ENCODE results near the gene ERF.

Gene ERF

GRCh38 chr19:42276821-42277220 is 21.9 kb upstream of the ERF start:
- no peak for DNase-seq (ENCODE audit: insufficient read length, low spot score)
- peak; percentile 78 for FAIRE-seq
- TF ChIP-seq SPI1 (IDR thresholded peaks at IDR 0.05; ENCODE audit: low read depth, low read length) (no peak), POLR2A (IDR thresholded peaks at IDR 0.05; ENCODE audit: low read depth, low read length) (no peak), PAX5 (IDR thresholded peaks at IDR 0.05; ENCODE audit: insufficient read depth, low read length, severe bottlenecking) (no peak), TAF1 (IDR thresholded peaks at IDR 0.05; ENCODE audit: low read depth, low read length) (no peak), POLR2AphosphoS5 (IDR thresholded peaks at IDR 0.05; ENCODE audit: low read depth, low read length) (no peak), POU2F2 (IDR thresholded peaks at IDR 0.05; ENCODE audit: low read depth, low read length) (no peak)

- FAIRE-seq (no peak), DNase-seq (ENCODE audit: insufficient read length, low spot score) (no peak)
- TF ChIP-seq POLR2AphosphoS5 (IDR thresholded peaks at IDR 0.05; ENCODE audit: low read depth, low read length): no peak
- no peak for TF ChIP-seq POLR2A (IDR thresholded peaks at IDR 0.05; ENCODE audit: low read depth, low read length)
- TF ChIP-seq SPI1 (IDR thresholded peaks at IDR 0.05; ENCODE audit: low read depth, low read length): no peak
- TF ChIP-seq PAX5 (IDR thresholded peaks at IDR 0.05; ENCODE audit: insufficient read depth, low read length, severe bottlenecking): no peak
- TF ChIP-seq TAF1 (IDR thresholded peaks at IDR 0.05; ENCODE audit: low read depth, low read length): no peak
- peak; percentile 12; the same call in 1 of the 2 replicates for TF ChIP-seq POU2F2 (IDR thresholded peaks at IDR 0.05; ENCODE audit: low read depth, low read length)
Measured at GRCh38 chr19:42276284-42276683, 21.4 kb upstream of the ERF start.

- no peak for TF ChIP-seq POLR2A (IDR thresholded peaks at IDR 0.05; ENCODE audit: low read depth, low read length)
- no peak for TF ChIP-seq POU2F2 (IDR thresholded peaks at IDR 0.05; ENCODE audit: low read depth, low read length)
- no peak for TF ChIP-seq POLR2AphosphoS5 (IDR thresholded peaks at IDR 0.05; ENCODE audit: low read depth, low read length)
- TF ChIP-seq PAX5 (IDR thresholded peaks at IDR 0.05; ENCODE audit: insufficient read depth, low read length, severe bottlenecking): no peak
- no peak for TF ChIP-seq SPI1 (IDR thresholded peaks at IDR 0.05; ENCODE audit: low read depth, low read length)
- TF ChIP-seq TAF1 (IDR thresholded peaks at IDR 0.05; ENCODE audit: low read depth, low read length): no peak
- no peak for FAIRE-seq
- no peak for DNase-seq (ENCODE audit: insufficient read length, low spot score)
Measured at GRCh38 chr19:42275517-42275916, 20.6 kb upstream of the ERF start.

GRCh38 chr19:42275103-42275502 is 20.2 kb upstream of the ERF start:
- DNase-seq (ENCODE audit: insufficient read length, low spot score) (no peak), FAIRE-seq (no peak)
- no peak for TF ChIP-seq POLR2AphosphoS5 (IDR thresholded peaks at IDR 0.05; ENCODE audit: low read depth, low read length)
- TF ChIP-seq PAX5 (IDR thresholded peaks at IDR 0.05; ENCODE audit: insufficient read depth, low read length, severe bottlenecking): no peak
- no peak for TF ChIP-seq POU2F2 (IDR thresholded peaks at IDR 0.05; ENCODE audit: low read depth, low read length)
- TF ChIP-seq POLR2A (IDR thresholded peaks at IDR 0.05; ENCODE audit: low read depth, low read length): no peak
- no peak for TF ChIP-seq SPI1 (IDR thresholded peaks at IDR 0.05; ENCODE audit: low read depth, low read length)
- no peak for TF ChIP-seq TAF1 (IDR thresholded peaks at IDR 0.05; ENCODE audit: low read depth, low read length)

- TF ChIP-seq POU2F2 (IDR thresholded peaks at IDR 0.05; ENCODE audit: low read depth, low read length) (no peak), PAX5 (IDR thresholded peaks at IDR 0.05; ENCODE audit: insufficient read depth, low read length, severe bottlenecking) (no peak), POLR2AphosphoS5 (IDR thresholded peaks at IDR 0.05; ENCODE audit: low read depth, low read length) (no peak), SPI1 (IDR thresholded peaks at IDR 0.05; ENCODE audit: low read depth, low read length) (no peak), TAF1 (IDR thresholded peaks at IDR 0.05; ENCODE audit: low read depth, low read length) (no peak), POLR2A (IDR thresholded peaks at IDR 0.05; ENCODE audit: low read depth, low read length) (no peak)
- FAIRE-seq (no peak), DNase-seq (ENCODE audit: insufficient read length, low spot score) (no peak)
Measured at GRCh38 chr19:42274065-42274682, 19.2 kb upstream of the ERF start.

GRCh38 chr19:42273407-42274064 is 18.6 kb upstream of the ERF start:
- FAIRE-seq: no peak
- TF ChIP-seq POLR2AphosphoS5 (IDR thresholded peaks at IDR 0.05; ENCODE audit: low read depth, low read length) (no peak), POU2F2 (IDR thresholded peaks at IDR 0.05; ENCODE audit: low read depth, low read length) (no peak), SPI1 (IDR thresholded peaks at IDR 0.05; ENCODE audit: low read depth, low read length) (no peak), PAX5 (IDR thresholded peaks at IDR 0.05; ENCODE audit: insufficient read depth, low read length, severe bottlenecking) (no peak), POLR2A (IDR thresholded peaks at IDR 0.05; ENCODE audit: low read depth, low read length) (no peak), TAF1 (IDR thresholded peaks at IDR 0.05; ENCODE audit: low read depth, low read length) (no peak)
- no peak for DNase-seq (ENCODE audit: insufficient read length, low spot score)

GRCh38 chr19:42272989-42273406 is 18.1 kb upstream of the ERF start:
- DNase-seq (ENCODE audit: insufficient read length, low spot score) (no peak), FAIRE-seq (no peak)
- TF ChIP-seq POLR2AphosphoS5 (IDR thresholded peaks at IDR 0.05; ENCODE audit: low read depth, low read length) (no peak), POU2F2 (IDR thresholded peaks at IDR 0.05; ENCODE audit: low read depth, low read length) (no peak), SPI1 (IDR thresholded peaks at IDR 0.05; ENCODE audit: low read depth, low read length) (no peak), PAX5 (IDR thresholded peaks at IDR 0.05; ENCODE audit: insufficient read depth, low read length, severe bottlenecking) (no peak), TAF1 (IDR thresholded peaks at IDR 0.05; ENCODE audit: low read depth, low read length) (no peak), POLR2A (IDR thresholded peaks at IDR 0.05; ENCODE audit: low read depth, low read length) (no peak)

- no peak for FAIRE-seq
- TF ChIP-seq POU2F2 (IDR thresholded peaks at IDR 0.05; ENCODE audit: low read depth, low read length): no peak
- no peak for TF ChIP-seq PAX5 (IDR thresholded peaks at IDR 0.05; ENCODE audit: insufficient read depth, low read length, severe bottlenecking)
- TF ChIP-seq POLR2AphosphoS5 (IDR thresholded peaks at IDR 0.05; ENCODE audit: low read depth, low read length): no peak
- TF ChIP-seq SPI1 (IDR thresholded peaks at IDR 0.05; ENCODE audit: low read depth, low read length): no peak
- no peak for TF ChIP-seq TAF1 (IDR thresholded peaks at IDR 0.05; ENCODE audit: low read depth, low read length)
- no peak for TF ChIP-seq POLR2A (IDR thresholded peaks at IDR 0.05; ENCODE audit: low read depth, low read length)
- no peak for DNase-seq (ENCODE audit: insufficient read length, low spot score)
Measured at GRCh38 chr19:42272535-42272897, 17.6 kb upstream of the ERF start.

- TF ChIP-seq PAX5 (IDR thresholded peaks at IDR 0.05; ENCODE audit: insufficient read depth, low read length, severe bottlenecking) (no peak), POLR2AphosphoS5 (IDR thresholded peaks at IDR 0.05; ENCODE audit: low read depth, low read length) (0 out of 2 replicates have a peak, but pooled peaks have one; percentile 28), TAF1 (IDR thresholded peaks at IDR 0.05; ENCODE audit: low read depth, low read length) (no peak), POU2F2 (IDR thresholded peaks at IDR 0.05; ENCODE audit: low read depth, low read length) (no peak), POLR2A (IDR thresholded peaks at IDR 0.05; ENCODE audit: low read depth, low read length) (no peak), SPI1 (IDR thresholded peaks at IDR 0.05; ENCODE audit: low read depth, low read length) (no peak)
- no peak for FAIRE-seq
- no peak for DNase-seq (ENCODE audit: insufficient read length, low spot score)
Measured at GRCh38 chr19:42271861-42272534, 17.1 kb upstream of the ERF start.
